Measurements from ENCODE around the gene GJA1. TPM values are rescaled to one million over a fixed set of nuclear protein-coding genes. Genes with fewer than 3 reads are reported as not detected.
"Not testable (repeated sequence)": the region's sequence is repeated elsewhere in the genome, so short reads cannot be mapped to it uniquely, and the experiment has no call there.

Gene GJA1
- polyA plus RNA-seq, 1 of the 3 experiments (the other 2 are of a cell fraction), result 23.5 TPM

DNA sequence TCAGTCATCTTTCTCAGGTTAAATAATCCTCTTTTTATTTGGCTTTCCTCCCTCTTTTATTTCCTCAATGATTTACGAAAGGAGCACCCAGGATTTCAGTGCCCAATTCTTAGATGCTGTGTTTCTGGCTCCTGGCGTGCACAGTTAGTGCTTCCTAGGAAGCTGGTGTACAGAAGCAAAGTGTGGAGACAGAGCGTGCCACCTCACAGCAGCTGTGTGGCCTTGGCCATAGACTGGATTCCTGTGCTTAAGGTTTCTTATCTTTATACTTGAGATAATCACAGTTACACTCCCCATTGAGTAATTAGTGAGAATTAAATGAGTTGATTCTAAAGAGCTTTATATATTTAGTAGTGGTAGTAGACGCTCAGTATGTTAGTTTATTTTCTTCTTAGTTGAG is 39.7 kb upstream of the GJA1 start (continued):
- TF ChIP-seq TAF1 (IDR thresholded peaks at IDR 0.05; ENCODE audit: borderline replicate concordance, low read depth, low read length) (no peak), MXI1 (IDR thresholded peaks at IDR 0.05; ENCODE audit: low read depth, low read length) (no peak)

DNA sequence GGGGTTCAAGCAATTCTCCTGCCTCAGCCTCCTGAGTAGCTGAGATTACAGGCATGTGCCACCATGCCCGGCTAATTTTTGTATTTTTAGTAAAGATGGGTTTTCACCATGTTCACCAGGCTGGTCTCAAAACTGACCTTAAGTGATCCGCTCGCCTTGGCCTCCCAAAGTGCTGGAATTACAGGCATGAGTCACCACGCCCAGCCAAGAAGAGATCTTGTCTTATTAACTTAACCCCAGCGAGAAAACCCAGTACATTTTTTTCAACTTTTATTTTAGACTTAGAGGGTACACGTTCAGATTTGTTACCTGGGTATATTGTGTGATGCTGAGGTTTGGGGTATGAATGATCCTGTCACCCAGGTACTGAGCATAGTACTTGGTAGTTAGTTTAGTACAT is 38.3 kb upstream of the GJA1 start:
- DNase-seq; H3K4me3 ChIP-seq (ENCODE audit: low read depth in 2 of 2, low read length in 1 of 2); H3K9me2 ChIP-seq; H4K20me1 ChIP-seq (ENCODE audit: insufficient read depth); H3K27me3 ChIP-seq (ENCODE audit: insufficient read depth); H3K4me2 ChIP-seq; H3K36me3 ChIP-seq (replicated peaks in 1 of 2; ENCODE audit: control insufficient read depth in 1 of 2, insufficient read depth in 2 of 2, low read length in 1 of 2); POLR2A ChIA-PET; H3K9ac ChIP-seq; H2AFZ ChIP-seq (ENCODE audit: low read depth); H3K27ac ChIP-seq (ENCODE audit: low read depth in 2 of 2, low read length in 1 of 2); CTCF ChIA-PET; H3F3A ChIP-seq (replicated peaks; ENCODE audit: insufficient read depth); H3K4me1 ChIP-seq (ENCODE audit: control insufficient read depth in 1 of 2, insufficient read depth in 2 of 2, low read depth in 1 of 2, low read length in 1 of 2); H3K9me3 ChIP-seq; H3K79me2 ChIP-seq (ENCODE audit: insufficient read depth): not testable (repeated sequence)
- 68% methylated on average over 6 of the region's 6 CpGs for WGBS (ENCODE audit: low lambda C conversion rate)

DNA sequence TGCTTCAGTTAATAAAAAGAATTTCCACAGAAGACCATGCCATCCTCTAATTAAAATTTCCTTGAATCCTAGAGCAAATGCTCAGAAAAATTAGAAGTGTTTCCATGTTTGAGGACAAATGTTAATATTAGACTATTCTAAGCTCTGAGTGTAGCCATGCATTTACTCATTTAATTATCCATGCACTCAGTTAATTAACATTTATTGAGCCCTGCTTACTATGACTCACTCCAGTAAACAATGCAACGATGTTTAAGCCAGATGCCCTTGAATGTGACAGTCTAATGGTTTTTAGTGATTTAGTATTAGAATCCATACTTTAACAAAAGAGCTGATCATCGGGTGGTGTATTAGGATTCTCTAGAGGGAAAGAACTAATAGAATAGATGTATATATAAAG is 37.3 kb upstream of the GJA1 start:
- no peak overlapping the region for H3K4me3 ChIP-seq (ENCODE audit: low read depth in 2 of 2, low read length in 1 of 2)
- 33% methylated on average over 2 of the region's 2 CpGs for WGBS (ENCODE audit: low lambda C conversion rate)
- no peaks in the 10 kb centered on the region for H3K9me3 ChIP-seq
- no peaks in the 10 kb centered on the region for H4K20me1 ChIP-seq (ENCODE audit: insufficient read depth)
- no peak overlapping the region for H3K9ac ChIP-seq
- no peak overlapping the region for H3K4me2 ChIP-seq
- H3K27me3 ChIP-seq (ENCODE audit: insufficient read depth), result no peaks in the 10 kb centered on the region
- ChIA-PET CTCF (interaction anchor here (0.6 to 1.3 kb wide), 2 partner anchors 342 to 505 kb away, joined by 3 to 6 read pairs; no protein-coding TSS in a partner anchor), POLR2A (no interaction called here)
- no peaks in the 10 kb centered on the region; the same call in 1 of the 2 replicates for H3K9me2 ChIP-seq
- no peaks in the 10 kb centered on the region for H3K79me2 ChIP-seq (ENCODE audit: insufficient read depth)
- no peak for TF ChIP-seq CHD2 (IDR thresholded peaks at IDR 0.05; ENCODE audit: low read length, partially characterized antibody)
- TF ChIP-seq TCF12 (IDR thresholded peaks at IDR 0.05), result no peak
- TF ChIP-seq EP300 (IDR thresholded peaks at IDR 0.05; ENCODE audit: borderline replicate concordance in 1 of 2, low read depth in 1 of 2, low read length in 1 of 2), result no peak
- TF ChIP-seq USF2 (IDR thresholded peaks at IDR 0.05; ENCODE audit: borderline replicate concordance, low read depth, low read length), result no peak
- TF ChIP-seq NFIC (IDR thresholded peaks at IDR 0.05; ENCODE audit: borderline replicate concordance), result no peak
- no peak for TF ChIP-seq RCOR1 (IDR thresholded peaks at IDR 0.05; ENCODE audit: low read length)
- TF ChIP-seq POLR2AphosphoS5 (IDR thresholded peaks at IDR 0.05; ENCODE audit: low read depth, low read length), result no peak
- TF ChIP-seq ELF1 (IDR thresholded peaks at IDR 0.05), result no peak
- no peak for TF ChIP-seq SIN3A (IDR thresholded peaks at IDR 0.05; ENCODE audit: borderline replicate concordance, low read depth, low read length)
- TF ChIP-seq TEAD4 (IDR thresholded peaks at IDR 0.05; ENCODE audit: borderline replicate concordance, insufficient read depth), result no peak
- TF ChIP-seq CTCF (IDR thresholded peaks at IDR 0.05), result no peak
- TF ChIP-seq, protein P1, sequence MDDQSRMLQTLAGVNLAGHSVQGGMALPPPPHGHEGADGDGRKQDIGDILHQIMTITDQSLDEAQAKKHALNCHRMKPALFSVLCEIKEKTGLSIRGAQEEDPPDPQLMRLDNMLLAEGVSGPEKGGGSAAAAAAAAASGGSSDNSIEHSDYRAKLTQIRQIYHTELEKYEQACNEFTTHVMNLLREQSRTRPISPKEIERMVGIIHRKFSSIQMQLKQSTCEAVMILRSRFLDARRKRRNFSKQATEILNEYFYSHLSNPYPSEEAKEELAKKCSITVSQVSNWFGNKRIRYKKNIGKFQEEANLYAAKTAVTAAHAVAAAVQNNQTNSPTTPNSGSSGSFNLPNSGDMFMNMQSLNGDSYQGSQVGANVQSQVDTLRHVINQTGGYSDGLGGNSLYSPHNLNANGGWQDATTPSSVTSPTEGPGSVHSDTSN (IDR thresholded peaks at IDR 0.05), result no peak
- TF ChIP-seq FOXJ3 (CRISPR knock-in tag; IDR thresholded peaks at IDR 0.05), result no peak
- no peaks in the 10 kb centered on the region for H3K4me1 ChIP-seq (ENCODE audit: control insufficient read depth in 1 of 2, insufficient read depth in 2 of 2, low read depth in 1 of 2, low read length in 1 of 2)
- H2AFZ ChIP-seq (ENCODE audit: low read depth), result no peak overlapping the region
- no peaks in the 10 kb centered on the region for H3K36me3 ChIP-seq (replicated peaks in 1 of 2; ENCODE audit: control insufficient read depth in 1 of 2, insufficient read depth in 2 of 2, low read length in 1 of 2)
- DNase-seq, result no peak
- no peaks in the 10 kb centered on the region for H3F3A ChIP-seq (replicated peaks; ENCODE audit: insufficient read depth)
- H3K27ac ChIP-seq (ENCODE audit: low read depth in 2 of 2, low read length in 1 of 2), result no peak overlapping the region

Data from SK-N-SH (cell line).